Rectal smooth muscle tissue (tissue), 1 donor: ENCODE data around the gene DDX1.

Experiments used
- H3K27ac ChIP-seq: one replicate; pipeline ENCODE4 v1.7.0; 2013; ENCODE audit warnings: low read depth, low read length, inconsistent platforms
- H3K27me3 ChIP-seq: one replicate; pipeline ENCODE4 v1.7.0; 2013; ENCODE audit warnings: low read length; ENCODE audit not compliant: control insufficient read depth, insufficient read depth
- H3K36me3 ChIP-seq: one replicate; pipeline ENCODE4 v1.7.0; 2013; ENCODE audit warnings: low read length; ENCODE audit not compliant: control insufficient read depth, insufficient read depth
- H3K4me1 ChIP-seq: one replicate; pipeline ENCODE4 v1.7.0; 2013; ENCODE audit warnings: low read length; ENCODE audit not compliant: control insufficient read depth, insufficient read depth
- H3K4me3 ChIP-seq: one replicate; pipeline ENCODE4 v1.7.0; 2013; ENCODE audit warnings: low read length
- H3K9ac ChIP-seq: one replicate; pipeline ENCODE4 v1.7.0; 2013; ENCODE audit warnings: low read length

The DDX1 gene

DNA sequence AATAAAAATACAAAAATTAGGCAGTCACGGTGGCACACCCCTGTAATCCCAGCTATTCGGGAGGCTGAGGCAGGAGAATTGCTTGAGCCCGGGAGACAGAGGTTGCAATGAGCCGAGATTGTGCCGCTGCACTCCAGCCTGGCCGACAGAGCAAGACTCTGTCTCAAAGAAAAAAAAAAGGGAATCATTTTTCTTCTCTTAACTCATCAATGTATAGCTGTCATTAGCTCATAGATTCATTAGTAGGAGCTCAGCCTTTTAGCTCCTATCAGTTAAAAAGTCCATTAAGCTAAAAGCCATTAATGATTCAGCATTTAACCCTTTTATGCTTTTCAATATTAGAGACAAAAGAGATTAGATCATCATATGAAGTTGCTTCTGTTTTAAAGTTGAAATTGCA, 24.8 kb upstream of the DDX1 start:
- no peak overlapping the region for H3K4me3 ChIP-seq

DNA sequence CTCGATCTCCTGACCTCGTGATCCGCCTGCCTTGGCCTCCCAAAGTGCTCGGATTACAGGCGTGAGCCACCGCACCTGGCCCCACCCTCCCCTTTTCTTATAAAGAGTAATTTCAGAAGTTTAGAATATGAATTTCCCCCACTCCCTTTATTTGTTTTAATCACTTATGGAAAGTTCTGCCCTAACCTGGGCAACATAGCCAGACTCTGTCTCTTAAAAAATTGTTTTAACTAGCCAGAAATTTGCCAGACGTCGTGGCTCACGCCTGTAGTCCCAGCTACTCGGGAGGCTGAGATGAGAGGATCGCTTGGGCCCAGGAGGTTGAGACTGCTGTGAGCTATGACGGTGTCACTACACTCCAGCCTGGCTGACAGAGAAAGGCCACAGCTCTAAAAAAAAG, 22.8 kb upstream of the DDX1 start:
- no peak overlapping the region for H3K4me3 ChIP-seq
- no peaks in the 10 kb centered on the region for H3K36me3 ChIP-seq
- no peaks in the 10 kb centered on the region for H3K27me3 ChIP-seq
- H3K4me1 ChIP-seq, result no peaks in the 10 kb centered on the region
- no peak overlapping the region for H3K27ac ChIP-seq
- no peak overlapping the region for H3K9ac ChIP-seq

More for the DNA sequence above, 24.8 kb upstream of the DDX1 start:
- H3K4me1 ChIP-seq, result no peaks in the 10 kb centered on the region
- no peaks in the 10 kb centered on the region for H3K27me3 ChIP-seq
- H3K9ac ChIP-seq, result no peak overlapping the region
- H3K27ac ChIP-seq, result no peak overlapping the region
- H3K36me3 ChIP-seq, result no peaks in the 10 kb centered on the region

DNA sequence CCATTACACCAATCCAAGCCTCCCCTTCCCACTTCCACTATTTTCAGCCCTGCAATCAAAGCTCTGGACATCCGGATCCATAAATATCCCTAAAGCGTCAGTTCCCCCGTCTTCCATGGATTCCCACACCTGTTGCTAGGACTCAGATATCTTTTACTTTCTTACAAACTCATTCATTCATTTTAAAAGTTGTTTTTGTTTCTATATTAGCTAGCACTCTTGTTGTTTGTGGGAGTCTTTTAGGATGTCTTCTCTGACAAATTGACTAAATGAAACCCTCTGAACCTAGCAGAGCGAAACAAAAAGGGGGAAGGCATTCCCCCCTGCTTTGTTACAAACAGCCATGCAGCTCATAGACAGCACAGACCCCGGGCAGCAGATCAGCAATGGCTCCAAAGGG, 21.6 kb upstream of the DDX1 start:
- Histone ChIP-seq H3K36me3 (no peaks in the 10 kb centered on the region), H3K27me3 (no peaks in the 10 kb centered on the region), H3K4me1 (no peaks in the 10 kb centered on the region), H3K27ac (no peak overlapping the region), H3K9ac (no peak overlapping the region), H3K4me3 (no peak overlapping the region)

DNA sequence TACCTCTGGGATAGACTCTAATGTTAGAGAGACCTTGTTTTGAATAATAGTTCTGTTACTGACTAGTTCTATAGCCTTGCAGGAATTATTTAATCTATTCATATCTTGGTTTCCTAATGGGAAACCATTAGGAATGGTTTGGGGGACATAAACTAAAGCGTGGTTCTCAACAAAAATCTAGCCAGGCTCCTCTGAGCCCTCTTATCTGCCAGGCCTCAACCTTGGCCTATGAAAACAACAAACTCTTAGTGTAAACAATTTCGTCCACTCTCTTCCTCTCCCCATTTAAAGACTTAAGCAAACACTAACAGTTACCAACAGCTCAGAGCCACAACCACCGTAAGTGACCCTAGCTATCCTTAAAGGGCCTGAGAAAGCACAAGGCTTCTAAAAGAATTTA, 19.9 kb upstream of the DDX1 start:
- Histone ChIP-seq H3K4me3 (no peak overlapping the region), H3K27me3 (no peaks in the 10 kb centered on the region), H3K36me3 (no peaks in the 10 kb centered on the region), H3K27ac (no peak overlapping the region), H3K4me1 (no peaks in the 10 kb centered on the region), H3K9ac (no peak overlapping the region)

DNA sequence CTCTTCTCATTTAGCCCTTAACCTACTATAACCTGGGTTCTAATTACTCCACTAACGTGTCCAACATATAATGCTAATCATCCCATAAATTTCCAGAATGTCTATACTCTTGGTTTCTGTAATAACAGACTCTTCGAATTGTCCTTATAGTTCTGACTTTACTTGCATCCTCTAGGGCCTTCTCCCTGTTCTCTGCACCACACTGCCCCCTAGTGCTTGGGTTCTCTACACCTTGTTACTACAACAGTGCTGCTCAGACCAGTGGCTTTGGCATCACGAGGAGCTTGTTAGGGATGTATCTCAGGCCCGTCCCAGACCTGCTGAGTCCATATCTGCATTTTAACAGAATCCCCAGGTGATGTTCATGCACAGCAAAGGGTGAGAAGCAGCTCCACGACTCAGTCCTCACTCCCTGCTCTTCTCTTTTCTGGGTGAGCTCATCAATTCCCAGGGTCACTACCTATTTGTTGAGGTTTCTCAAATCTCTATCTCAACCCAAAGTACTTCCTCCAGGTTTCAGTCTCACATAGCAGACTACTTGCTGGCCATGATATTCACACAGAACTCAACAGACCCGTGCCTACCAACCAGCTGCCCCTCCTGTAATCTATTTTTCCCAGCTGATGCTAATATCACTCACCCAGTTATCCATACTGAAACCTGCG, 14.5 kb upstream of the DDX1 start:
- Histone ChIP-seq H3K9ac (no peak overlapping the region), H3K27ac (no peak overlapping the region), H3K36me3 (no peaks in the 10 kb centered on the region), H3K27me3 (peaks cover 2% of the 10 kb centered on the region), H3K4me1 (no peaks in the 10 kb centered on the region), H3K4me3 (no peak overlapping the region)

DNA sequence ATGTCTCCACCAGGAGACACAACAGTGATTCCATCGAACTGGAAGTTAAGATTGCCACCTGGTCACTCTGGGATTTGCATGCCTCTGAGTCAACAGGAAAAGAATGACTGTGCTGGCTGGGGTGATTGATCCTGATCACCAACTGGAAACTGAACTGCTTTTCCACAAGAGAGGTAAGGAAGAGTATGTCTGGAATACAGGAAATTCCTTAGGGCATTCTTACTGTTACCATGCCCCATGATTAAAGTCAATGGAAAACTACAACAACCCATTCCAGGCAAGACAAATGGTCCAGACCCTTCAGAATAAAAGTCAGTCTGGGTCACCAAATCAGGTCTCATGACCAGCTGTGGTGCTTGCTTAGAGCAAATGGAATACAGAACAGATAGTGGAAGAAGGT, 12.0 kb upstream of the DDX1 start:
- no peaks in the 10 kb centered on the region for H3K36me3 ChIP-seq
- no peak overlapping the region for H3K4me3 ChIP-seq
- H3K27me3 ChIP-seq, result peaks cover 3% of the 10 kb centered on the region
- H3K4me1 ChIP-seq, result no peaks in the 10 kb centered on the region
- no peak overlapping the region for H3K9ac ChIP-seq
- no peak overlapping the region for H3K27ac ChIP-seq

DNA sequence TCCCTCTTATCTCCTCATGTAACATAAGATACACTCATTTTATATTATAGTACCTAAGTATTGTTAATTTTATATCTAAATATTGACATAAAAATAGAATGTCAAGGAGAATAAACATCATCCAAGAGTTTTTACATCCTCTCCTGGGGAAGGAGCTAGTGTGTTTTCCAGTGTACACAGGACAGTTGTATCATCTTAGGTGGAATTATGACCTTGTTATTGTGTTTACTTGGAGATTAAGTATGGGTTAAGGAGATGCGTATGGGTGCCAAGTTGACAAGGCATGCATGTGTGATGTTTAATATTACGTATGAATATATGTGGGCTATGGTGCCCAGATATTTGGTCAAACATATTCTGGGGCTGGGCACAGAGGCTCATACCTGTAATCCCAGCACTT, 11.2 kb upstream of the DDX1 start:
- no peak overlapping the region for H3K27ac ChIP-seq
- H3K36me3 ChIP-seq, result no peaks in the 10 kb centered on the region
- H3K4me1 ChIP-seq, result no peaks in the 10 kb centered on the region
- no peak overlapping the region for H3K9ac ChIP-seq
- H3K4me3 ChIP-seq, result no peak overlapping the region
- H3K27me3 ChIP-seq, result peaks cover 3% of the 10 kb centered on the region

DNA sequence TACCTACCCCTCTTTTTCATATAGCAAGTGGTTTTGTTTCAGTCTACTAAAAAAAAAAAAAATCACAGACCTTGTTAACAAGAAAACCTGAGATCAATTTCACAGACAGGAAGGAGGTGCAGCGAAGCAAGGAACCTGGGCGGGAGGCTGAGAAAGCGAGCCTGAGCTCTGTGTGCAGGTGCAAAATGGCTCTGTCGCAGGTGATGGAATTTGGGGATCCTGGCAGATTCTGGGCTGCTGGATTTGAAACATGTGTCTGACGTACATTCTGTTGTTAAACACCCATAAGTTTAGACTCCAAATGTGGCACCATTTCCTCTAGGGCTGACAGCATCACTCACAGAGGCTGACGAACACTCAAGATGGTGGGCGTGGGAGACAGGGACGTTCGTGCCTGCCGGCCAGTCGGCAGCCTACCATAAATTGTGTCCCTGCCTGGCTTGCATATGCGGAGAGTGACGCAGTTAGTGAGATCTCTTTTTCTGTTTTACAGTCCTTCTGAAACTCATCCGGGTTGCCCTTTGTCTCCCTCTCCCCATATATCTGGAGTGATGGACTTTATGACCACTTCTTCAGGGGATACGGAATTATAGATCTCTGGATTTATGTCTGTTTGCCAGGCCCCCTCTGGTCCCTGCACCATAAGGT, 8.8 kb upstream of the DDX1 start:
- no peak overlapping the region for H3K9ac ChIP-seq
- no peaks in the 10 kb centered on the region for H3K4me1 ChIP-seq
- no peak overlapping the region for H3K4me3 ChIP-seq
- H3K27me3 ChIP-seq, result peaks cover 3% of the 10 kb centered on the region
- no peak overlapping the region for H3K27ac ChIP-seq
- H3K36me3 ChIP-seq, result no peaks in the 10 kb centered on the region

DNA sequence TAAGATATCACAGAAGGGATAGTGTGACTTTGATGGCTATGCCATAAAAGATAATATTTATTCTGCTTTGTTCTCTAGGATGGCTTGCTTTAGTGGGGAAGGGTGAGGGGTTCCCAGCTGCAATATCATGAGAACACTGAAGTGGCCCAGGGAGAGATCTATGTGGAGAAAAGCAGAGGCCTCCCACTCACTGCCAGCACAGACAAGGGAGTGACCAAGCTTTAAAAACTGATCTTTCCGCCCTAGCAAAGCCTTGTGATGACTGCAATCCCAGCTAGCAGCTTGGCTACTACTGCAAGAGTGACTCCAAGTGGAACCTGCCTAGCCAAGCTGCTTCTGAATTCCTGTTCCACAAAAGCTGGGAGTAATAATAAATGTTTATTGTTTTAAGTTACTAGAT, 7.8 kb upstream of the DDX1 start:
- Histone ChIP-seq H3K27me3 (peaks cover 3% of the 10 kb centered on the region), H3K9ac (no peak overlapping the region), H3K36me3 (no peaks in the 10 kb centered on the region), H3K4me1 (no peaks in the 10 kb centered on the region), H3K4me3 (no peak overlapping the region), H3K27ac (no peak overlapping the region)

DNA sequence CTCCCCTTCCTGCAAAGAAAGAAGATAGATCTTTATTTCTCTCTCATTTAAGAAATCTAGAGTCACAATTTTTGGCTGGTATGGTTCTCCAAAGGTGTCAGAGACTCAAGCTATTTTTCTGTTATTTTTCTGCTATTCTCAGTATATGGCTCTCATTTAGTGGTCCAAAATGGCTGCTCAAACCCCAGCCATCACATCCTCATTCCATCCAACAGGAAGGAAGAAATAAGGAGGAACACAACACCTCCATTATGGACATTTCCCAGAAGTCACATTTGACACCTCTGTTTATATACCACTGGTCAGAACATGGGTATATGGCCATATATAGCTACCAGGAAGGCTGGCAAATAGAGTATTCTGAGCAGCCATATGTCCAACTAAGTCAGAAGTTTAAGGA, 7.4 kb upstream of the DDX1 start:
- no peak overlapping the region for H3K4me3 ChIP-seq
- H3K36me3 ChIP-seq, result no peaks in the 10 kb centered on the region
- H3K9ac ChIP-seq, result no peak overlapping the region
- H3K4me1 ChIP-seq, result no peaks in the 10 kb centered on the region
- H3K27ac ChIP-seq, result no peak overlapping the region
- H3K27me3 ChIP-seq, result peaks cover 3% of the 10 kb centered on the region

DNA sequence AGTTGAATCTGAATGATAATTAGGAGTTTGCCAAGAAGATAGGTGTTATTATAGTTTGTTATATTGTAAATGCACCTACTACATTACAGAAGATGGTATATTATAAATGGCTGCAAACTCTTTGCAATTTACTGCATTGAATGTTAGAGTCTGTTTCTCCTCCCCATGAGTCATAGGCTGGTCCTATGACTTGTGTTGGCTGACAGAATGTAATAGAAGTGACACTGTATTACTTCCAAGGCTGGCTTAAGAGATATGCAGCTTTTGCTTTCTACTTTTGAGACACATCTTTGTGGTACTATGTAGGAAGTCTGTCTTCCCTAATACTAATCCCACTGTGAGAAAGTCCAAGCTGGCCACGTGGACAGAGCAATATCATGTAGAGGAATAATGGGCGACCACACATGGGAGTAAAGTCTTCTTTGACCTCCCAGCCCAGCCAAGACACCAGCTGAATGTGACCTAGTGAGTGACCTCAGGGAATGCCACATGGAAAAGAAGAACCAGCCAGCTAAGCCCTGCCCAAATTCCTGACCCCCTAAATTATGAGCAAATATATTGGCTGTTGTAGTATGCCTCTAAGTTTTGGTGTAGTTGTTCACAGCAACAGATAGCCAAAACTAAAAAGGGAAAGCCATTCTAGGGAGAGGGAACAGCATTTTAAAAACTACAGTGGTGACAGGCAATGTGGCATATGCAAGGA, 6.8 kb upstream of the DDX1 start:
- H3K4me1 ChIP-seq, result no peaks in the 10 kb centered on the region
- no peaks in the 10 kb centered on the region for H3K36me3 ChIP-seq
- peaks cover 3% of the 10 kb centered on the region for H3K27me3 ChIP-seq
- no peak overlapping the region for H3K4me3 ChIP-seq
- H3K9ac ChIP-seq, result no peak overlapping the region
- H3K27ac ChIP-seq, result no peak overlapping the region

DNA sequence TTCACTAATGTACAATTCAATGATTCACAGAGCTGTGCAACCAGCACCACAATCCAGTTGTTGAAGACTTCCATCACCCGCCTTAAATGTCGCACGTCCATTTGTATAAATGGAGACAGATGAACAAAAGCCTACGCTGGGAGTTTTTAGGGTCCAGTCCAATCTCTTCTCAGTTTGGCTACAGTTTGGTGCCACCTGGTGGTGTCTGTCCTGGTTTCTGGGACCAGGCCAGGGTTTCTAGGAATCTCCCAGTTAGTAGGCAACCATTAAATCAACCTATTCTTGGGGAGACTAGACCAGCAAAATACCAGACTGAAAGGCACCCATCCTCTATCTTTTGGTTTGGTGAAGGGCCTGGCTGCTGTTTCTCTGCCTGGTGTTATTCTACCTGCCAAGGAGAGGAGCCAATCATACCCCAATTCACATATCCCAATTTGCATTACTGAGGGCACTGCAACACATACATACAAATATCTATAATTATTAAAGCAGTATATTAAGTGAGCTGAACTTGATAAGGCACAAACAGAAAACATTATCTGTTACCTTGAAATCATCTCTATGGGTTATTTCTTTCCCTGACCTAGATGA, 3.2 kb upstream of the DDX1 start:
- no peak overlapping the region for H3K4me3 ChIP-seq
- no peaks in the 10 kb centered on the region for H3K36me3 ChIP-seq
- H3K27ac ChIP-seq, result no peak overlapping the region
- peaks cover 7% of the 10 kb centered on the region for H3K4me1 ChIP-seq
- no peaks in the 10 kb centered on the region for H3K27me3 ChIP-seq
- H3K9ac ChIP-seq, result no peak overlapping the region
